ENCODE data around the gene TRAF3IP3. TPM values are rescaled to one million over a fixed set of nuclear protein-coding genes. Genes with fewer than 3 reads are reported as not detected.

The TRAF3IP3 gene
- total RNA-seq, 1 experiment from 2014 or later = 0.34 TPM

- H3K79me2 ChIP-seq (ENCODE audit: insufficient read depth, low read length) = no peaks in the 10 kb centered on the region
- intact Hi-C loops (cut with micrococcal nuclease) = no loop called here
- H3K36me3 ChIP-seq (ENCODE audit: control insufficient read depth in 1 of 2, insufficient read depth in 2 of 2, low read length in 2 of 2) = no peaks in the 10 kb centered on the region
- POLR2A ChIA-PET = no interaction called here
- H3K4me3 ChIP-seq (replicated peaks in 1 of 2; ENCODE audit: low read depth in 1 of 2, low read length in 2 of 2) = no peak overlapping the region
- RAD21 ChIA-PET (ENCODE audit: low non-redundant PET in 1 of 2, low total read pairs in 2 of 2, uncharacterized antibody in 2 of 2, unreplicated experiment in 2 of 2) = no interaction called here
- ATAC-seq (no peak), DNase-seq (ENCODE audit: low read depth, low spot score) (no peak)
- H2AFZ ChIP-seq (ENCODE audit: low read depth, low read length, poor library complexity, severe bottlenecking) = no peak overlapping the region
- no peak overlapping the region for H3K9ac ChIP-seq (ENCODE audit: low read length)
- H3K4me1 ChIP-seq (ENCODE audit: control insufficient read depth in 1 of 2, insufficient read depth in 2 of 2, low read length in 2 of 2) = peaks cover 0 to 7% of the 10 kb centered on the region in 2 experiments; a peak in 2 of 4 replicates
- TF ChIP-seq CBX3 (IDR thresholded peaks at IDR 0.05; ENCODE audit: low read depth) = no peak
- no peaks in the 10 kb centered on the region for H3K27me3 ChIP-seq (ENCODE audit: insufficient read depth, low read length)
- CTCF ChIA-PET = no interaction called here
- H4K20me1 ChIP-seq (ENCODE audit: insufficient read depth) = no peaks in the 10 kb centered on the region
- no peak overlapping the region for H3K4me2 ChIP-seq (ENCODE audit: low read length)
- no TSS peak for BruUV-seq (replicated peaks)
- no peak overlapping the region for H3K27ac ChIP-seq (ENCODE audit: low read depth, low read length)
- H3K9me2 ChIP-seq (ENCODE audit: insufficient read depth) = no peaks in the 10 kb centered on the region
- H3K9me3 ChIP-seq (ENCODE audit: control insufficient read depth in 1 of 2, insufficient read depth in 1 of 2, low read depth in 1 of 2, low read length in 2 of 2) = no peaks in the 10 kb centered on the region
These were observed 12.7 kb upstream of the TRAF3IP3 start for GRCh38 chr1:209743145-209743482.

- H3K36me3 ChIP-seq (ENCODE audit: control insufficient read depth in 1 of 2, insufficient read depth in 2 of 2, low read length in 2 of 2) = no peaks in the 10 kb centered on the region
- H4K20me1 ChIP-seq (ENCODE audit: insufficient read depth) = no peaks in the 10 kb centered on the region
- no peak overlapping the region for H3K4me2 ChIP-seq (ENCODE audit: low read length)
- no peak overlapping the region for H2AFZ ChIP-seq (ENCODE audit: low read depth, low read length, poor library complexity, severe bottlenecking)
- BruUV-seq (replicated peaks) = no TSS peak
- peaks cover 0 to 14% of the 10 kb centered on the region in 2 experiments; a peak in 2 of 4 replicates for H3K4me1 ChIP-seq (ENCODE audit: control insufficient read depth in 1 of 2, insufficient read depth in 2 of 2, low read length in 2 of 2)
- DNase-seq (ENCODE audit: low read depth, low spot score) (no peak), ATAC-seq (no peak)
- TF ChIP-seq SRF (IDR thresholded peaks at IDR 0.05; ENCODE audit: low read depth) (no peak), REST (IDR thresholded peaks at IDR 0.05; ENCODE audit: low read depth) (no peak), RAD21 (IDR thresholded peaks at IDR 0.05; ENCODE audit: low read depth) (no peak), SP1 (IDR thresholded peaks at IDR 0.05; ENCODE audit: low read depth) (no peak), CBX3 (IDR thresholded peaks at IDR 0.05; ENCODE audit: low read depth) (no peak), YY1 (IDR thresholded peaks at IDR 0.05; ENCODE audit: extremely low read depth, insufficient replicate concordance, low read depth, low read length) (no peak), POLR2A (IDR thresholded peaks at IDR 0.05; ENCODE audit: borderline replicate concordance, extremely low read depth, insufficient read depth, insufficient read length) (no peak), JUND (IDR thresholded peaks at IDR 0.05) (no peak), ATF3 (IDR thresholded peaks at IDR 0.05) (no peak)
- H3K27me3 ChIP-seq (ENCODE audit: insufficient read depth, low read length) = no peaks in the 10 kb centered on the region
- CTCF ChIA-PET = interaction anchor here (0.8 kb wide), 1 partner anchor 170 kb away, joined by 3 read pairs; no protein-coding TSS in a partner anchor
- RAD21 ChIA-PET (ENCODE audit: low non-redundant PET in 1 of 2, low total read pairs in 2 of 2, uncharacterized antibody in 2 of 2, unreplicated experiment in 2 of 2) = no interaction called here
- H3K4me3 ChIP-seq (replicated peaks in 1 of 2; ENCODE audit: low read depth in 1 of 2, low read length in 2 of 2) = no peak overlapping the region
- H3K9me3 ChIP-seq (ENCODE audit: control insufficient read depth in 1 of 2, insufficient read depth in 1 of 2, low read depth in 1 of 2, low read length in 2 of 2) = no peaks in the 10 kb centered on the region
- intact Hi-C loops (cut with micrococcal nuclease) = loop anchor here (1.0 to 2.0 kb wide), 6 partner anchors 38 to 178 kb away; partner anchors contain the start of gene C1orf74
- H3K27ac ChIP-seq (ENCODE audit: low read depth, low read length) = no peak overlapping the region
- no peak overlapping the region for H3K9ac ChIP-seq (ENCODE audit: low read length)
- POLR2A ChIA-PET = no interaction called here
- no peaks in the 10 kb centered on the region for H3K9me2 ChIP-seq (ENCODE audit: insufficient read depth)
- no peaks in the 10 kb centered on the region for H3K79me2 ChIP-seq (ENCODE audit: insufficient read depth, low read length)
These were observed 9.2 kb upstream of the TRAF3IP3 start for GRCh38 chr1:209746451-209747165.
